GM19035 (cell line): ENCODE measurements around the gene ZNF383.
"Not testable (repeated sequence)": the region's sequence is repeated elsewhere in the genome, so short reads cannot be mapped to it uniquely, and the experiment has no call there.

Experiments used
- ATAC-seq: cut with Tn5 transposase; IDR thresholded peaks from one replicate; pipeline ENCODE4 v1.9.1; 2021; ENCODE audit not compliant: unreplicated experiment

Gene ZNF383

DNA sequence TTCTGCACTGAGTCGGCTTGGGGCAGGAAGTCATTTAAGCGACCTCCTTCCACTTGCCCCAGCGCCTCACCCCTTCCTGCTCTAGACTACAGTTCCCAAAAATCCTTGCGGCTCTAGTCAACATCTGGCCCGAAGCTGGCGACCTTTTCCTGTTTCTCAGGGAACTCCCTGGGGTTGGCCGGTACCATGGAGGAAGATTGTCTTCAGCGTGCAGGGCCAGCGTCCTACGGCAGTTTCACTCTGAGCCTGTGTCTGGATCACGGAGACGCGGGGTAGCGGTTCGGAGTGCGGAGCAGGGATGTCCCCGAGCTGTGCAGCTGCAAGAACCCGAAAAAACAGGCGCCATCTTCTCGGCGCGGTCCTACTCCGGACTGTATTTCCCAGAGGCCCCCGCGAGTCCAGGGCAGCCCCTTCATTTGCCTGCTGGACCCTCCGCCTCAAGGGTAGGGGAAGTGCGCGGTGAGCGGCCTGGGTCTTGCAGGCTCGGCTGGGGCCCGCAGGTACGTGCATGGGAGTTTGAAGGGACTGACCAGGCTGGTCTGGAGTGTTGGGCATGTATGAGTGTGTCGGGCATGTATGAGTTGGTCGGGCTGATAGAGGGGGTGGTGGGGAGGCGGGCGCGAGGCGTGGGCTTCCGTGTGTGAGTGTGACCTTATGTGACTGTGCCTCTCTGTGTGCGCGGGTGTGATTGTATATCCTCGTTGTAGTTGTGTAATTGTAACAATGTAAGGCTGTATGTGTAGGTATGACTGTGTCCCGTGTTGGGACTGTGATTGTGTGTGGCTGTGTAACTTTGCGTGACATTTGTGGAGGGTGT lies at the start of gene ZNF383:
ZNF383 (plus strand) TSS at position 440 of the 817 bp plus-strand sequence. CDS start 12,240 bp downstream, outside the sequence.
- peak; percentile 91 for ATAC-seq

GRCh38 chr19:37172368-37173366 lies 45.3 kb upstream of the ZNF383 start, which contains the start of gene ZNF585A:
Gene ZNF585A (minus strand): TSS chr19:37172695. CDS start chr19:37169910, 2,785 bp downstream.
- peak; percentile 98 for ATAC-seq

DNA sequence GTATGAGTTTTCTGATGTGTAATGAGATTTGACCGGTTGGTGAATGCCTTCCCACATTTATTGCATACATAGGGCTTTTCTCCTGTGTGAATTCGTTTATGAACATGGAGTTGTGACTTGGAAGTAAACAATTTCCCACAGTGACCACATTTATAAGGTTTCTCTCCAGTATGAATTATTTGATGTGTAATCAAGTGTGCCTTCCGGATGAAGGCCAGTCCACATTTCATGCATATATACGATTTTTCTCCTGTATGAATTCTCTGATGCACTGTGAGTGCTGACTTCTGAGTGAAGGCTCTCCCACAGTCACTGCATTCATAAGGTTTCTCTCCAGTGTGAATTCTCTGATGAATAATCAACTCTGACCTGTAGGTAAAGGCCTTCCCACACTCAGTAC lies 31.9 kb upstream of the ZNF383 start:
- not testable (repeated sequence) for ATAC-seq

GRCh38 chr19:37195248-37195647 lies 22.8 kb upstream of the ZNF383 start:
- ATAC-seq = not testable (repeated sequence)

- ATAC-seq = not testable (repeated sequence)
Observed at GRCh38 chr19:37197115-37197514, 20.9 kb upstream of the ZNF383 start.

DNA sequence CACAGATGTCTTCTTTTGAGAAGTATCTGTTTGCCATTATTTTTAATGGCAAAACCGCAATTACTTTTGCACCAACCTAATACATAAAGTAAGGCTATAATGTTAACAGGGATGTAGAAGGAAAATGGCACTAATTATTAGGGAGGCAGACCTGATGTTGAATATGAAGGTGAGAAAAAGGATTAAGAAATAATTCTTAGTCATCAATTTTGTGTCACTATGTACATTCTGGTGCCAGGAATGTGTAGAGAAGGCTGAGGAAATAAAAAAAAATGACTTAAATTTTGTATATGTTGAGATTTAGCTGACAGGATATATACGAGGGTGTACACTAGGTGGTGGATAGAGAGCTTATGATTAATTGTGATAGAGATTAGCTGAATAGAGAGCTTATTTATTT lies 20.2 kb upstream of the ZNF383 start:
- no peak for ATAC-seq

- no peak for ATAC-seq
Observed at GRCh38 chr19:37217480-37217774, 587 bp upstream of the ZNF383 start.

GRCh38 chr19:37218592-37218935 lies 550 bp downstream of the ZNF383 start:
- ATAC-seq = no peak

- ATAC-seq = no peak
Observed at GRCh38 chr19:37220383-37220782, 2.4 kb downstream of the ZNF383 start.

- no peak for ATAC-seq
Observed at GRCh38 chr19:37221136-37221535, 3.1 kb downstream of the ZNF383 start.

GRCh38 chr19:37226248-37226647 lies 8.2 kb downstream of the ZNF383 start:
- ATAC-seq = no peak

- no peak for ATAC-seq
Observed at GRCh38 chr19:37227996-37228395, 10.0 kb downstream of the ZNF383 start.

GRCh38 chr19:37243206-37243632 lies 25.2 kb downstream of the ZNF383 start:
- ATAC-seq = no peak

GRCh38 chr19:37251308-37252229 lies 33.6 kb downstream of the ZNF383 start:
- ATAC-seq = no peak

GRCh38 chr19:37263028-37263427 lies 45.0 kb downstream of the ZNF383 start:
- not testable (repeated sequence) for ATAC-seq

- ATAC-seq = not testable (repeated sequence)
Observed at GRCh38 chr19:37267005-37267404, 49.0 kb downstream of the ZNF383 start.

DNA sequence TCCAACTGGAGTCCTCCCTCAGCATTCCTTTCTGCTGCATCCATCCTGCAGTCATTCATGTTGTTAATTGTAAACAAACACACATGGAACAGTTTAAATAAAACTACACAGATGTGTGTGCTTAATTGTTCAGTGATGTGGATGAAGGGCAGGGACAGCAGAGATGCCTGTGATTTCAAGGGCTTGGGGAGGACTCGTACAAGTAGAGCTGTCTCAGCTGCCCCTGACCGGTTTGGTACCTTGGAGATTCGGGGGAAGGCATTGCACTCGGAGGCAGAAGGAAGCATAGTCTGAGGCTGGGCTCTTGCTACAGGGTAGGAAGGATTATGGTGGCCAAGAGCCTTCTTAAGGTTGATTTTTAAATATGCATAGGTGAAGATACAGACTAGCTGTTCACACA lies 49.7 kb downstream of the ZNF383 start:
- ATAC-seq = not testable (repeated sequence)

DNA sequence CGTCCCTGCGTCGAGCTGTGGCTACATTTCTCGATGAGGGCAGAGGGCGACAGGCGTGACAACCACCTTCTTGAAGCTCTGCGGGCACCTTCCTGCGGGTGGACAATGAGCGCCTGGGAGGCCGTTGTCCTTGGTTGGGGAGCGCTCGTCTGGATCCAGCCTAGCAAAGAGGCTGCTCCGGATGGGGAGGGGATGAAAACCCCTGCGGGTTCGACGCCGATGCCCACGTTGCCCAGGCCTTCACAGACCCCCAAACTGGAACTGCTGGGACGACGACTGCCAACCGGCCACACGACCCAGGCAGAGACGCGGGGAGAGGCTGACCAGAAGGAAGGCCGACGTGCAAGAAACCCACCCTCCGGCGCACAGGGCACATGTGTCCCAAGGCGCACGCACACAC lies 62.6 kb downstream of the ZNF383 start:
- not testable (repeated sequence) for ATAC-seq

- not testable (repeated sequence) for ATAC-seq
Observed at GRCh38 chr19:37284020-37284419, 66.0 kb downstream of the ZNF383 start.

DNA sequence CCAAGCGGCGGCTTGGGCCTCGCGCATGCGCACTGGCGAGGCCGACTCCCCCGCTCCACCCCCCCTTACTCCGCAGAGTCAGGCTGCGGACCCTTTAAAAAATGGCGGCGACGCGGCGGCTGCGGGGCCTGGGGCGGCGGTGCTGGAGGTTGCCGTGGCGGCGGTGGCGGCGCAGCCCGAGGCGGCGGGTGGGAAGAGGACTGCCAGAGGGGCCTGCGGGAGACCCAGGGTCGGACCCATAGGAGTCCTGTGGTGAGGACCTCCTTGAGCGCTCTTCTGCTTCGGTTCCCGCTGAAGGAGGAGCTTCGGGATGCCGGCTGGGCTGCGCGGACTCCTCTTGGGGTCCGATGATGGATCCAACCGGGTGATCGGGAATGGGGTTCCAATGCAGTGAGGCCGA lies 71.2 kb downstream of the ZNF383 start:
- not testable (repeated sequence) for ATAC-seq
